GM19099 (cell line): Measurements from ENCODE around the gene CDKAL1.

Experiments used
- POLR2A ChIP-seq: IDR thresholded peaks from 3 replicates; pipeline ENCODE4 v1.6.1; 2011; ENCODE audit warnings: low read depth; ENCODE audit not compliant: insufficient read length; ENCODE audit errors: extremely low read depth

Gene CDKAL1

DNA sequence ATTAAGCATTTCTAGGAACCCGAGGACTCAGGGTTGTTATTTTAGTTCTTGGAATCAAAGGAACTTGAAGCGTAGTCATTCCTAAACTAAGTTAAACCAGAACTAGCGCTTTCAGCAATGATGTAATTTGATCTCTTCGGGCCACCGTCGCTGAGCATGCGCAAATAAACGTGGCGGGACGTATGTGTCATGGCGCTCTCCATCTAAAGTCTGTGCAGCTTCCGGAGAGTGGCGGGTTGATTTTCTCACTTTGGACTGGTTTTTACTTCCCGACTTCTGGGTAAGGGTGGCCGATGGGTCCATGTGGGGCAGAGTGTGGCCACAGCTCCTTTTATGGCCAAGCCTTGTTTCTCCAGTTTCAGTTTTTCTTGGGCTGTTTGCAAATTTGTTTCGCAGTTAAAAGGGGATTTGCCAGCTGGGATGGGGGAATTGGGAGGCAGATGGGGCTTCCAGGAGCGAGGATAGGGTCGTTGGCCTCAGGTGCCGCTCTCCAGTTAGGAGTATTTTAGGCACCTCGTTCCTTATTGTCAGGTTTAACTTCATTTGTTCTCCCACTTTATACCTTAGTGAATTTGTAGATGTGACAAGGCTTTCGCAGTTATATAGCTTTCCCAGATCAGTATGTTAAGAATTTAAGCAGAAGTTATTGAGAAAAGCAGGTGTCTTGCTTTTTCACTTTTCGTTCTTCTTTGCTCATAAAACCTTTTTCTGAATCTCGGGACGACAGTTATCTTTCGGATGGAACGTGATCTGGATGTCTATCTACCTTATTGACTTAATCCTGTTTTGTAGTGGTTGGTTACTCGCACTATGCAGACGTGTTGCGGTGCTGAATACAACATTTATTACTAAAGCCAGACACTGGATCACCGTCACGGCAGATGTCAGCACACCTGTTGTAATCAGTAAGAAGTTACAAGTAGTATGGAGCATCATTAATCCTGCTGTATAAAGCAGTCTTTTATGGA, at the start of gene CDKAL1:
CDKAL1 (plus strand) TSS at position 163 of the 968 bp plus-strand sequence. CDS start 11,894 bp downstream, outside the sequence.
- TF ChIP-seq POLR2A: peak; percentile 88

DNA sequence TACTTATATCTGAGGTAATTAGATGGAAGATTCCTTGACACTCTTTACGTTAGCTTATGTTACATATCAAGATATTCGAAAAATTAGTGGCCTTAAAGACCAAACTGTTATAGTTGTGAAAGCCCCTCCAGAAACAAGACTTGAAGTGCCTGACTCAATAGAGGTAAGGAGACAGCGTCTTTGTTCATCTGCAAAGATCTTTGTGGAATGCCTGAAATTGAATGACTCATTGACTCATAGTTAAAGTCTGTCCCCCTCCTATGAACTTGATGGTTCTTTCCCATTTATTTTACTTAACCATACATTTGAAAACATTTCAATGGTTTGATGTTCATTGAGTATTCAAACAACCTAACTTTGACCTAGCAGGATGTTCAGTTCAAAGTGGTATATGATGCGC, 47.6 kb upstream of the CDKAL1 start:
- no peak for TF ChIP-seq POLR2A

DNA sequence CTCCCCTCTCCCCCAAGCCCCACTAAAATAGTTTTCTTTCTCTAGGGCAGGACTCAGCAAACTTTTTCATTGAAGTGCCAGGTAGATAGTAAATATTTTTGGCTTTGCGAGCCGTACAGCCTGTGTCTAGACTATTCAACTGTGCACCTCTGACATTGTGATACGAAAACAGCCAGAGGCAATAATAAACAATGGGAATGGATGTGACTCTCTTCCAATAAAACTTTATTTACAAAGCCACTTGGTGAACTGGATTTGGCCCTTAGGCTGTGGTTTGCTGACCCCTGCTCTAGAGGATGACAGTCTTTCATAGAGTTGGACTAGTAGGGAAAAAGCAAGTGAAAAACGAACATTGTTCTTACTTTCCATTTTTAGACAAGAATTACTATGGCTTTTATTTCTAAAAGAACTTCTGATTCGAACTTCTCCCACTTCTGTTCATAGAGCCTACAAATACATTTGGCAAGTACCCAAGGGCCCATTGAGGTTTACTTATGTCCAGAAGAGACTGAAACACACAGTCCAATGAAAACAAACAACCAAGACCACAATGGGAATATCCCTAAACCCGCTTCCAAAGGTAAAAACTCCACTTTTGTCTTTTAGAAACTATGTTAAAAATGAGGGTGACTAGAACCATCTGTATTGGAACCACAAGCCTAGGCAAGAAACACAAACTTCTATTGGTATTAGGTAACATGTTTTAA, 46.4 kb upstream of the CDKAL1 start:
- TF ChIP-seq POLR2A: no peak

DNA sequence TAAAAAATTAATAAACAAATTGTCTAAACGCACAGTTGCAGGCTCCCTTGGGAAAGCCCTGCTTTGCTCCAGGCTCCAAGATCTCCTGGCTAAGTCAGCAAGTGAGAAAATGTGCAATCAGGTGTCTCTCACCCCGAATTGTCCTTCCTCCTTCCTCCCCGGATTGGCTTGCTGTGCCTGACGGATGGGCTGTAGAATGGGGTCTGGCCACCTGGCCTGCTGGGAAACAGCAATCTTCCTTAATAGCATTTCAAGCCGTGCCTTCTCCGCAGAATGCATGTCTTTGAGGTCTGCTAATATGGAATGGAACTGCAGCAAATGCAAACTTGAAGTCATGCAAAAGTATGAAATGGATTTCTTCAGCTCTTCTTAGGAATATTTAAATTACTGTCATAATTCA, 43.7 kb upstream of the CDKAL1 start:
- TF ChIP-seq POLR2A: no peak

DNA sequence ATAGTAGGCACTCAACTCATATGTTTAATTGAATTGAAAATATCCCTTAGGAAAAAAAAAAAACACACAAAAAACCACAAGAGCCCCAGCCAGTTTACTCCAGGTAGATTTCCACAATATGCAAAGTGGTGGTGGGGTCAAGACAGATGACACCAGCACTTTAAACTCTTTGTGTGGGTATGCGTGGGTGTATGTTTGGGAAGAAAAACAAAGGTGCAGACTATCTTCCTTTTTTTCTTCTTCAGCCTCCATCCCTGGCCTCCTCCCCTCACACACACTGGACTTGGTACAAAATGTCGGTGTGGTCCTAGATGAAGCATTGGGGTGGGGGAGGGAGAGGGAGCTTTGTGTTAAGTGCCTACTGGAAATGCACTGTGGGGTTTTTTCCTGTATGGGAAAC, 42.2 kb upstream of the CDKAL1 start:
- TF ChIP-seq POLR2A: no peak

DNA sequence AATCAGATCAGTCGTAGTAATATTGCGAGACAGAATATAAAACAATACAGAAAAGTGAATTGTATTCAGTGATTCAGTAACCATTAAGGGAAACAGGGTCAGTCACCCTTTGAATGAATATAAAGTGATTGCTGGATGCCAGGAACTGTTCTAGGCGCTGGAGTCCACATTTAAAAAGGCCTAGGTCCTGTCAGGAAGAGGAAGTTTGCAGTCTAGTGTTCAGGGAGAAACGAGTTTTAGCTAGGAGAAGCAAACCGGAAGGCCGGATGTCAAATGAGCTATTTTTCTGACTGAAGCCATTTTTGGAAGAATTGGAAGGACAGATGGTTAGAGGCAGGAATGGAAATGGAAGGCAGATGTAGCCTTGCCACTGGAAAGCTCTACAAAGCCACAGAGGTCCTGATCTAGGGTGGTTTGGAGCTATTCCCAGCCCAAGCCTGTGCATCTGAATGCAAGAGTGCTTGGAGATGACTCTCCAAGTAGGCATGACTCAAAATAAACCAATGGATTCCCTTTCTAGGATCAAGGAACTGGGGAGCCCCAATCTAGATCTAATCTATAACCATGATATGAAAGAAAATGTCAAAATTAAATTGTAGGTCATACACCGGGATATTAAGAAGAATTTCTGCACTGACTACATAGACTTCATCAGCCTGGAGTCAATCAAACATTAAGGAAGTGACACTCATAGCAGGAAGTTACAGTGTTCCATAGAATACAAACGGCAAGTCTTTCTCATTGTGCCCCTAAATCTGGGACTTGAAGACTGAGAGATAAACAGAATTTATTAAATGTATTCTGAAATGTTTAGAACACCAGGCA, 36.8 kb upstream of the CDKAL1 start:
- TF ChIP-seq POLR2A: no peak

DNA sequence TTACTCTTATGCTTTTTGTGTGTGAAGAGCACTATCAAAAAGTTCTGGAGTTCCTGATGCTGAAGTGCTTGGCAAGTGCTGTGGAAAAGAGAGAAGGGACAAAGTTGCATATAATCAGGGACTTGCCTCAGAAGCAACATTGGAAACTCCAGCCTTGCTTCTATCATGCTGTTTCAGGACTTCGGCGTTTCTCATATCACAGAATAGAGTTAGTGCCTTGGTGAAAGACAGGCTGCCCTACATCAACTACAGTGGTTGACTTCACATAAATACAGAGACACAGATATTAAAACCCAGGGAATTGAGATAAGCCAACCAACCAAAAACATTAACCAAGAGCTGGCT, 36.2 kb upstream of the CDKAL1 start:
- no peak for TF ChIP-seq POLR2A

DNA sequence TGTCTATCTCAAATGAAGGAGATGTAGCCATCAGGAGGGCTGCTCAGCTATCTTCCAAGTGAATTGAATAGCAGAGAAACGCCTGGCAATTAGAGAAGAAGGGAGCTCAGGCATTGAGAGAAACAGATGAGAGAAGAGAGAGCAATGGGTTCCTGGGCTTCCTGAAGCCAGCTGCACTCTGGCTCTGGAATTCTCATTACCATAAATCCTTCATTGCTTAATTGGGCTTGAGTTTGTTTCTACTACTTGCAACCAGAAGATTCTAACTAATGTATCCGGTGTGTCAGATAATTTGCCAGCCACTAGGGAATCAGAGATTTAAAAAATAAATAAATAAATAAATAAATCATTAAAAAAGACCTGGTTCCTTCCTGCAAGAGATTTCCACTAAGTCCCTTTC, 25.0 kb upstream of the CDKAL1 start:
- TF ChIP-seq POLR2A: no peak

DNA sequence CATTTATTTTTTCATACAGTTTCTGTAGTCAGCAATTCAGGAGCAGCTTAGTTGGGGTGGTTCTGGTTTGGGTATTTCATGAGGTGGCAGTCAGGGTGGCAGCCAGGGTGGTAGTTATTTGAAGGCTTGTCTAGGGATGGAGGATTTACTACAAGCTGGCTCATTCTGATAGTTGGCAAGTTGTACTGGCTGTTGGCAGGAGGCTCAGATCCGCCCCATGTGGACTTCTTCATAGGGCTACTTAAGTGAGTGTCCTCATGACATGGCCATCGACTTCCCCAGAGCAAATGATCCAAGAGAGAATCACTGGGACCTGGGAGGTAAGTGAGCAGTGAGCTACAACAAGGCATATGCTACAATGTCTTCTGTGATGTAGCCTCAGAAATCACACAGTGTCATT, 22.4 kb upstream of the CDKAL1 start:
- no peak for TF ChIP-seq POLR2A

DNA sequence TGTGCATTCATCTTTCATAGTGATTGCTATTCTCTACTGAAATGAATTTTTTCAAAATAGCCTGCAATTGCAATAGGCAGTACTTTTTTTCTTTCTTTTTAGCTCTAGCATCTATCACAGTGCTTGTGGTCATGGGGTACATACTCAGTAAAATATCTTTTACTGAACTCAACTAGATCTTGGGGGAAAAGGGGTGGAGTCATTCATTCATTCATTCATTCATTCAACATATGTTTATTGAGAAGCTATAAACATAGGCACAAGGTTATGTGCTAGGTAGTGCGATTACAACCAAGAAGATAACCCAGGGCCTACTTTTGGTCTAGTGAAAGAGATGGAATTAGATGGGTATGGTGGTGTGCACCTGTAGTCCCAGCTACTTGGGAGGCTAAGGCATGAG, 1.4 kb upstream of the CDKAL1 start:
- TF ChIP-seq POLR2A: no peak

DNA sequence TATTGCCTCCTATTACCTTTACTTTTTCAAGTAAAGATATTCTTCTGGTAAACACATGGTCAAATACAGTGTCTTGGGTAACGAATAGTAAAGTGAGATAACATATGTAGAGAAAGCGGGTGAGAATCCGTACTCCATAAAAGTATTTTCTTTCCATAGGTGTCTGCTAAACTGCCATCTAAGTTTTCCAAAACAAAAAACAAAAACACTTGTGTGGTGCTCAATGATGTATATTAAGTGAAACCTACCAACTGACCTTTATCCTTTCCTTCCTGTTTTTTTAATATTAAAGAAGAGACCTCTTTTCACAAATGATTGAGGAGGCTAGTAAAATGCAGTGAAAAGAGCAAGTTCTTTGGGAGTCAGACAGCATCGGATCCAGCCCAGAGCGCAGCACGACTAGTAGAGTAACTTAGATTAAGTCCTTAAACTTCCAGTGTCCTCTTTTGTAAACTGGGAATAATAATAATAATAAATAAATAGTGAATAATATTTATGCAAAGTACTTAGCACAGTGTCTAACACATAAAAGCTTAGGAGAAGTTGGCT, 437 bp upstream of the CDKAL1 start:
- TF ChIP-seq POLR2A: no peak

DNA sequence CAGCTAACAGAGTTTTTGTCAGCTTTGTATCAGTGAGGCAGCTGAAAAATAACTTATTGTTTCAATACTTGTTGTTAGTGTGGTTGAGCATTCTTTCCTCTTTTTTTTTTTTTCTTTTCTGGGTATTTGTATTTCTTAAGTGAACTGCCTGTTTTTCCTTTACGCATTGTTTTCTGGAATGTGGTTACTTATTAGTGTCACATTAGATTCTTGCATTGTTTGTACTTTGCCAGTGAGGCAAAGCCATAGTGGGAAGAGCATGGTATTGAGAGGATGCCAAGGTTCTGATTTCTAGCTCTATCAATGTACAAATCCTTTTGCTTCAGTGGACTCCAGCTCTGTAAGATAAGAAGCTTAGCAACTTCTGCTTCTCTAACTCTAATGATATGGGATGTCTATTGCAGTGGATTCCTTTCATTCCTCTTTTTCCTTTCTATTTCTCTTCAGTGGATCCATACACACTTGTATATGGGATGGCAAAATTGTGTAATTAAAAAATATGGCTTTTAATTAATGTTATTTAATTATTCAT, 3.9 kb downstream of the CDKAL1 start:
- TF ChIP-seq POLR2A: no peak

DNA sequence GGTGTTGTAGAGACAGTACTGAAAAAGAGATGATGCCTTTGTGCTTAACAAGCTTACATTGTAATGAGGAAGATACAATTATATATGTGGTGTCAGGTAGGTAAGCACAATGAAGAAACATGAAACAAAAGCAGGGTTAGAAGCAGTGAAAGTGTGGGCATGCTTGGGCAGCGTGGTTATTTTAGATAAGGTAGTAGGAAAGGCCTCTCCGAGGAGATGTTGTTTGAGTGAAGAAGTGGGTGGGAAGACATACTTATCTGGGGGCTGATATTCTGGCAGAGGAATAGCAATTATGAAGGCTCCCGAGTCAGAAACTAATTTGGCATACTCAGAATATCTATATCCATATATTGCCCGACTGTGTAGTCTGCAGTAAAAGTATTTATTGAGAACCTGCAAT, 4.7 kb downstream of the CDKAL1 start:
- TF ChIP-seq POLR2A: no peak

DNA sequence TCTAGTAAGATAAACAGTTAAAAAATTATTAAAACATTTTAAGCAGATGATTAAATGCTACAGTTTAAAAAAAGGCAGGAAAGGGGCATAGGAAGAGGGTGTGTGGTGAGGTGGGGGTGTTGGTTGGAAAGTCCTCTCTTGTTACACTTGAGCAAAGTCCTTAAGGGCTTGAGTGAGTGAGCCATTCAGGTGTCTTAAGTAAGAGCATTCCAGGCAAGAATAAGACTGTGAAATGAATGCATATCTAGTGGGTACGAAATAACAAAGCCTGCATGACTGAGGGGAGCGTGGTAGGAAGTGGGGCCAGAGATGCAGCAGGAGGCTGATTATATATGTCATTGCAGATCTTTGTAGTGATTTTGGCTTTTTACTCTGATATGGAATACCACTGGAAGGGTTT, 5.1 kb downstream of the CDKAL1 start:
- TF ChIP-seq POLR2A: no peak

DNA sequence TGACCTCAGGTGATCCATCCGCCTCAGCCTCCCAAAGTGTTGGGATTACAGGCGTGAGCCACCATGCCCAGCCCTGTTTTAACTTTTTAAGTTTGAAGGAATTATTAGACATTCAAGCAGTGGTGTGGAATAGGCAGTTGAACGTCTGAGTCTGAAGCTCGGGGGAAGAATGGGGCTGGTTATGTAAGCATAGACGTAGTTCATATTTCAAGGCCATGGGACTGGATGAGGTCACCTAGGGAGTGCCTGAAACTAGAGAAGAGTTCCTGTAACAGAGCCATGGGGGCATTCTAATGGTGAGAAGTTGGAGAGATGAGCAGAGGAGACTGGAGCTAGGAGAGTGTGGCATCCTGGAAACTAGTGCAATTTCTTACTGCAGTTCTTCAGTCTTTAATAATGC, 6.4 kb downstream of the CDKAL1 start:
- TF ChIP-seq POLR2A: no peak

DNA sequence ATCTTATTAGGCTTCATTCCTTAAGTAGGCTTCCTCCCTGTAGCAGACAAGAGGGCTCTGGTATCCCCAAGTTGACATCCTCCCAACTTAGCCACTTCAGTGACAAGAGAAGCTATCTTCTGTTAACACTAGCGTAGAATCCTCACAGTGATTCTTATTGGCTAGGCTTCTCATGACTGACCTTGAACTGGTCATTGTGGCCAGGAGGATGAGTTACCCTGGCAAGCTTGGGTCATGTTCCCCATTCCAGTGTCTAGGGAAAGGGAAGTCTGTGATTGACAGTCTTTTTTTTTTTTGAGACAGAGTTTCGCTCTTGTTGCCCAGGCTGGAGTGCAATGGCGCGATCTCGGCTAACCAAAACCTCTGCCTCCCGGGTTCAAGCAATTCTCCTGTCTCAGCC, 7.1 kb downstream of the CDKAL1 start:
- TF ChIP-seq POLR2A: no peak
